Chondrocyte (in vitro differentiated cells): ENCODE results near the gene ACAP2. TPM values are rescaled to one million over a fixed set of nuclear protein-coding genes. Genes with fewer than 3 reads are reported as not detected.

Experiments
- DNase-seq: peaks from one replicate; pipeline ENCODE4 v3.0.0; 2021; ENCODE audit warnings: mixed read lengths, low spot score
- H3K27ac Mint-ChIP-seq: one replicate; pipeline ENCODE4 v1.8.0; 2021; ENCODE audit warnings: mild to moderate bottlenecking, moderate library complexity, mixed read lengths; ENCODE audit not compliant: unreplicated experiment
- H3K27me3 Mint-ChIP-seq: 2 replicates; pipeline ENCODE4 v1.8.0; 2021; ENCODE audit warnings: low read depth, mixed read lengths
- H3K36me3 Mint-ChIP-seq: 2 replicates; pipeline ENCODE4 v1.8.0; 2021; ENCODE audit warnings: low read depth, mixed read lengths
- H3K4me1 Mint-ChIP-seq: 2 replicates; pipeline ENCODE4 v1.8.0; 2021; ENCODE audit warnings: low read depth, mild to moderate bottlenecking, mixed read lengths
- H3K4me3 Mint-ChIP-seq: one replicate; pipeline ENCODE4 v1.8.0; 2021; ENCODE audit warnings: mild to moderate bottlenecking, moderate library complexity, mixed read lengths; ENCODE audit not compliant: unreplicated experiment
- H3K9me3 Mint-ChIP-seq: 2 replicates; pipeline ENCODE4 v1.8.0; 2021; ENCODE audit warnings: low read depth, mixed read lengths
- CTCF ChIP-seq: fragments of 200-600 bp; sonication (generic); IDR thresholded peaks from 2 replicates; pipeline ENCODE4 v1.5.0; 2021; ENCODE audit warnings: antibody characterized with exemption, mild to moderate bottlenecking, moderate library complexity
- total RNA-seq: library from RNA; stranded (reverse); gene quantifications from 3 replicates; pipeline ENCODE4 v1.2.1, GENCODE V29; 2021

Gene ACAP2
- total RNA-seq, 1 donor from 2014 or later = 43.3 TPM

GRCh38 chr3:195253923-195254432, 188.8 kb downstream of the ACAP2 start:
- Mint-ChIP-seq H3K36me3 (no peaks in the 10 kb centered on the region), H3K27ac (no peak overlapping the region), H3K27me3 (no peaks in the 10 kb centered on the region), H3K4me1 (peaks cover 75% of the 10 kb centered on the region), H3K4me3 (no peak overlapping the region), H3K9me3 (no peaks in the 10 kb centered on the region)
- no peak for TF ChIP-seq CTCF
- DNase-seq = no peak

DNA sequence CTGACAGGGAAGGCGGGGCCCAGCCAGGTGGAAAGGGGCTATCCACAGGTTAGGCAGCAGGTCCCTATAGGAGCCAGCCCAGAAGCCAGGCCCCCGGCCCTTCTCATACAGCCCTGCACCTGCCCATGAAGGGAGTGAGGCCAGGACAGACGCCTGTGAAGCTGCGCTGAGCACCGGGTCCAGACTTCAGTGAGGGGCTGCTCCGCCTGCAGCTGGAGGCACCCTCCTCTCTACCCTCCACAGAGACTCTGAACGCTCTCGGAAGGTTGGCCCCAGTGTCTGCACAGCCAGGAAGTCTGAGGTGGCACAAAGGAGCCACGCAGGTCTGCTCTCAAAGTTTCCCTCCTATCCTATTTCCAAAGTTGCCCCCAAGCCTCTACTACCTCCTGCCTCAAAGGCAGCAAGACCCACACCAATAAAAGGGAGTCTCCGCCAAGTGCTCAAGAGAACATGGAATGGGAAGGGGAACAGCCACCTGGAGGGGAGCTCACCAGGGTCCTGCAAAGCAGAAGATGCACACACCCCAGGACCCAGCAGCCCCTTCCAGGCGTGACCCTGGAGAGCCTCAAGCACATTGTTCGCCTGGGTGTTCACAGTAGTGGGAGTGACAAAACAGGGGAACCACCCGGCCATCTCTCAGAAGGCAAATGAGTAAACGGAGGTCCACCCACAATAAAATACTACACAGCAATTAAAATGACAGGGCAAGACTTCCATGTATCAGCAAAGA, 191.3 kb downstream of the ACAP2 start:
- Mint-ChIP-seq H3K36me3 (no peaks in the 10 kb centered on the region), H3K9me3 (no peaks in the 10 kb centered on the region), H3K4me3 (no peak overlapping the region), H3K27me3 (no peaks in the 10 kb centered on the region), H3K4me1 (peaks cover 53% of the 10 kb centered on the region), H3K27ac (no peak overlapping the region)
- TF ChIP-seq CTCF = no peak
- DNase-seq = no peak

- no peaks in the 10 kb centered on the region for H3K9me3 Mint-ChIP-seq
- no peak overlapping the region for H3K27ac Mint-ChIP-seq
- H3K36me3 Mint-ChIP-seq = no peaks in the 10 kb centered on the region
- no peaks in the 10 kb centered on the region for H3K27me3 Mint-ChIP-seq
- H3K4me1 Mint-ChIP-seq = peaks cover 47% of the 10 kb centered on the region
- no peak overlapping the region for H3K4me3 Mint-ChIP-seq
- TF ChIP-seq CTCF = peak; percentile 75
- no peak for DNase-seq
Observed at GRCh38 chr3:195250473-195251251, 192.2 kb downstream of the ACAP2 start.

DNA sequence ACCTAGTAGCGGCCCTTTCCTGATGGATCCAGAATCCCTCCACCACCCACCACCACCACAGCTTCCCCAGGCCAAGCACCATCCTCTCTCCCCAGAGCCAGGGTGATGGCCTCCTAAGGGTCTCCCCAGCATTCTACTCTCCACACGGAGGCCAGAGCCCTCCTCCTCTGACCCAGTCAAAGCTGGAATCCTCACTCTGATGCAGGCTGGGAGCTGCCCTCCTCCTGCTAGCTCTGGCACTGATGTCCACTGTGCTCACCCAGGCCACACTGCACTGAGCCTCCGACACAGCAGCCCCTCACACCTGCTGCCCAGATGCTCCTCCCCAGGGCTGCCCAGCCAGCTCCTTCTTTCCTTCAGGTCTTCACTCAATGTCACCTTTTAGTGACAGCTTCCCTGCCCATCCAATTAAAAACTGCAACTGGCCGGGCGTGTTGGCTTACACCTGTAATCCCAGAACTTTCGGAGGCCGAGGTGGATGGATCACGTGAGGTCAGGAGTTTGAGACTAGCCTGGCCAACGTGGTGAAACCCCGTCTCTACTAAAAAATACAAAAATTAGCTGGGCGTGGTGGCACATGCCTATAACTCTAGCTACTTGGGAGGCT, 192.9 kb downstream of the ACAP2 start:
- H3K36me3 Mint-ChIP-seq = no peaks in the 10 kb centered on the region
- peaks cover 40% of the 10 kb centered on the region for H3K4me1 Mint-ChIP-seq
- TF ChIP-seq CTCF = no peak
- no peak for DNase-seq
- H3K27ac Mint-ChIP-seq = no peak overlapping the region
- H3K27me3 Mint-ChIP-seq = no peaks in the 10 kb centered on the region
- no peaks in the 10 kb centered on the region for H3K9me3 Mint-ChIP-seq
- no peak overlapping the region for H3K4me3 Mint-ChIP-seq
